ENCODE results near the gene NUP54. TPM values are rescaled to one million over a fixed set of nuclear protein-coding genes. Genes with fewer than 3 reads are reported as not detected.

Gene NUP54
- total and polyA plus RNA-seq, 2 of the 8 experiments (the other 6 are each of a cell fraction or from before 2014, with no cell fraction given), result 51.4 to 103 TPM

DNA sequence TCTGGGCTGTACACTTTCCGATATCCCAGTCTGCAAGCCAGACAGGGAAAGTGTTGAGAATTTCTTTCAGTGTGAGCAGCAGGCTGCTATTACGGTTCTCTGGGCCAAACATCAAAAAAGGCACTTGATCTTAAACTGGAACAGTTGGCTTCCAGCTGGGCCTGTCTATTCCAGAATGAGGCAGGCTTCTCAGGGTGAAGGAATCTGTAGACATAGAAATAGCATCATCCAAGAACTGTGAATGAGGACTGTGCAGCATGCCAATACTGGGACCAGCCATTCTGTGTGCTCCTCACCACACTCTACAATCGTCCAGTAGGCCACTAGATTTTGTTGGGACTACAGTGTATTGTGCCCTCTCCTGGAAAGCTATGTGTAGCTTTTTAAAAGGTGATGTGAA lies 42.5 kb downstream of the NUP54 start:
- H3K14ac ChIP-seq (ENCODE audit: insufficient read length), result no peak overlapping the region
- H2AFZ ChIP-seq (ENCODE audit: low read length), result no peak overlapping the region
- POLR2A ChIA-PET (ENCODE audit: partially characterized antibody), result no interaction called here
- no peak overlapping the region for H4K91ac ChIP-seq (replicated peaks; ENCODE audit: insufficient read length, low read length)
- no peak overlapping the region for H2BK15ac ChIP-seq (ENCODE audit: low read length)
- no peaks in the 10 kb centered on the region for H3K23me2 ChIP-seq (ENCODE audit: low read depth, low read length)
- no peak overlapping the region for H3K56ac ChIP-seq (replicated peaks; ENCODE audit: insufficient read length, low read depth, low read length)
- no peak overlapping the region for H3K18ac ChIP-seq (ENCODE audit: extremely low read depth, low read length)
- H2AK5ac ChIP-seq (ENCODE audit: low read depth, low read length), result no peak overlapping the region
- H3K4me3 ChIP-seq (ENCODE audit: extremely low read depth in 1 of 4, insufficient read depth in 2 of 4, low read depth in 3 of 4, low read length in 4 of 4), result no peak overlapping the region
- CTCF ChIA-PET (ENCODE audit: partially characterized antibody), result interaction anchor here (1.1 to 5.1 kb wide), 7 partner anchors 13 to 190 kb away, joined by 3 to 27 read pairs (median 9); no protein-coding TSS in a partner anchor
- no peaks in the 10 kb centered on the region for H3K79me1 ChIP-seq (ENCODE audit: low read depth, low read length)
- DNase-seq (ENCODE audit: low read depth in 1 of 2, low spot score in 2 of 2), result no peak
- H3K9ac ChIP-seq (replicated peaks in 1 of 4; ENCODE audit: extremely low read depth in 1 of 4, low read depth in 3 of 4, low read length in 3 of 4), result no peak overlapping the region
- H3K4ac ChIP-seq (replicated peaks; ENCODE audit: insufficient read length, low read depth, low read length), result no peak overlapping the region
- no peak overlapping the region for H4K5ac ChIP-seq (ENCODE audit: insufficient read length, low read depth, low read length)
- no peak overlapping the region for H2BK12ac ChIP-seq (ENCODE audit: low read depth, low read length)
- no peak overlapping the region for H2BK120ac ChIP-seq (replicated peaks; ENCODE audit: low read depth, low read length)
- no peaks in the 10 kb centered on the region for H3K9me3 ChIP-seq (ENCODE audit: insufficient read depth in 2 of 2, low read depth in 1 of 2, low read length in 1 of 2)
- no peak for FAIRE-seq
- H3K27me3 ChIP-seq (replicated peaks in 1 of 4; ENCODE audit: control insufficient read depth in 3 of 4, extremely low read depth in 1 of 4, insufficient read depth in 3 of 4, low read length in 3 of 4), result peaks cover 0 to 2% (median 1%) of the 10 kb centered on the region in 4 experiments; a peak in 3 of 7 replicates
- H3K79me2 ChIP-seq (ENCODE audit: control insufficient read depth in 1 of 2, insufficient read depth in 2 of 2, low read length in 2 of 2), result no peaks in the 10 kb centered on the region
- H3K4me2 ChIP-seq (ENCODE audit: insufficient read depth in 1 of 2, low read depth in 2 of 2, low read length in 2 of 2), result no peak overlapping the region
- H2BK5ac ChIP-seq (ENCODE audit: low read depth, low read length), result no peak overlapping the region
- no peak overlapping the region for H3K27ac ChIP-seq (ENCODE audit: low read depth, low read length)
- TF ChIP-seq JUN (IDR thresholded peaks at IDR 0.05; ENCODE audit: low read depth, low read length), result no peak
- no peak for TF ChIP-seq CEBPB (IDR thresholded peaks at IDR 0.05; ENCODE audit: low read depth, low read length)
- TF ChIP-seq RAD21 (IDR thresholded peaks at IDR 0.05 in 1 of 2, conservative IDR thresholded peaks at IDR 0.05 in 1 of 2; ENCODE audit: low read depth in 2 of 2, low read length in 2 of 2), result 0 out of 4 replicates have a peak, but pooled peaks of 1 of the 2 experiments have one; percentile 1
- H3K36me3 ChIP-seq (ENCODE audit: control insufficient read depth in 2 of 4, insufficient read depth in 4 of 4, low read length in 3 of 4), result no peaks in the 10 kb centered on the region
- H3K4me1 ChIP-seq (replicated peaks in 1 of 4; ENCODE audit: control insufficient read depth in 3 of 4, insufficient read depth in 4 of 4, low read length in 3 of 4), result no peaks in the 10 kb centered on the region
- no peak overlapping the region for H2BK20ac ChIP-seq (ENCODE audit: low read length)
- no peak overlapping the region for H4K8ac ChIP-seq (ENCODE audit: extremely low read depth, insufficient read depth, low read length)
- WGBS, 2 experiments (ENCODE audit: extremely low coverage in 1 of 2, insufficient coverage in 1 of 2, insufficient read length in 1 of 2, insufficient replicate concordance in 2 of 2, low coverage in 1 of 2, low lambda C conversion rate in 2 of 2, missing lambda C conversion rate in 1 of 2), result 89% methylated on average over 3 of the region's 3 CpGs; no CpG with 5 or more reads in 1 of the 2 experiments
- H4K20me1 ChIP-seq (replicated peaks in 1 of 2; ENCODE audit: control insufficient read depth in 1 of 2, insufficient read depth in 2 of 2, low read length in 2 of 2), result no peaks in the 10 kb centered on the region
- no peak overlapping the region for H3K23ac ChIP-seq (ENCODE audit: insufficient read length)

All from H1 (cell line).